ENCODE results near the gene TMEM272.

The TMEM272 gene

DNA sequence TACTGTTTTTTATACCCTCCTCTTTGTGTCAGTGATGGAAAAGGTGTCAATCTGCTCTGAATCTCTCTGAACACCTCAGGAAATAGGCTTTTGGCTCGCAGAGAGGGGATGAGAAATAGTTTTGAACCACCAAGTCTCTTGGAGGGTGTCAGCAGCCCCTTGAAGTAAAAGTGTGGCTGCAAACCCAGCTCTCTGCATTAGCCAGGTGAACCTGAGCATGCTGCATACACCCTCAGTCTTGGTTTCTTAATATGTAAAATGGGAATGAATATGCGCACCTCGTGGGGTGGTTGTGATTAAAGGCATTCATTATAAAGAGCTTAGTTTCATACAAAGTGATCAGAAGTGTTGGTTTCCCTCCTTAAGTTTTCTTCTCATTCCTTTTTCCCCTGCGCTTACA lies 39.7 kb downstream of the TMEM272 start:
- DNase-seq (ENCODE audit: low read depth), result no peak

DNA sequence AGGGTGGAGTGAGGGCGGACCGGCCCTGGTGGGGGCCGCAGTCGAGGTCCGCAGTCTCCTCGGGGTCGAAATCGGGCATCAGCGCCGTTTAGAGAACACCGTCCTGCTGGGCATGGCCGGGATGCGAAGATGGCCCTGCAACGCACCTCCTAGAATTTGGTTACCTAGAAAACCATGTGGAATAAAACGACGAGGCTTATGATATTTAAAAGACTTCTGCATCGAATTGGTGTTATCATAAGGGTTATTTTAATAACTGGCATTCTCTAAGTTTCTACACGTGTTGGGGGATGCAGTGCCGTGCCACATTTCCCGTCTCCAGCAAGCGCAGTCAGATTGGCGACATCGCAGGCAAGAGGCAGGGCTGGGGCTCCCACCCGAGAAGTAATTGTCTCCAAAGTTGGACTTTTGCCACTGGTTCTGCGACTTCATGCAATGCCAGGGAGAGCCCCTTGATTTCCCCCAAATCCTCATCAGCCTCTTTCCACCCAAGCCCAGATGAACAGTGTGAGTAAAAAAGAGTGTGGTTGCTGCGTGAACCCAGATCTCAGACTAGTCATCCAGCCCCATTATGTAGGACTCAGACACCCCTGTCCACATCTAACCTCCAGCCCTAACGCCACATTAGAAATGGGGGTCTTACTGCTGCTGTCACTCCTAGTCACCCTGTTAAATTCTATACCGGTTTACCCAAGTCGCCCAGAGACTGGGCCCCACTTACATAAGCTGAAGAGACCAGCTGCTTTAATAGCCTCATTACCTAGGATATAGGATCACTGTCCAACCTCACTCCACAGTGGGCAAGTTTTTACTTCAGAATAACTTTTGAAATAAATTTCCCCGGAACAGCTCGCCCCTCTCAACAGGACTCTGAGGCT lies 40.4 kb downstream of the TMEM272 start:
- no peak for DNase-seq (ENCODE audit: low read depth)

DNA sequence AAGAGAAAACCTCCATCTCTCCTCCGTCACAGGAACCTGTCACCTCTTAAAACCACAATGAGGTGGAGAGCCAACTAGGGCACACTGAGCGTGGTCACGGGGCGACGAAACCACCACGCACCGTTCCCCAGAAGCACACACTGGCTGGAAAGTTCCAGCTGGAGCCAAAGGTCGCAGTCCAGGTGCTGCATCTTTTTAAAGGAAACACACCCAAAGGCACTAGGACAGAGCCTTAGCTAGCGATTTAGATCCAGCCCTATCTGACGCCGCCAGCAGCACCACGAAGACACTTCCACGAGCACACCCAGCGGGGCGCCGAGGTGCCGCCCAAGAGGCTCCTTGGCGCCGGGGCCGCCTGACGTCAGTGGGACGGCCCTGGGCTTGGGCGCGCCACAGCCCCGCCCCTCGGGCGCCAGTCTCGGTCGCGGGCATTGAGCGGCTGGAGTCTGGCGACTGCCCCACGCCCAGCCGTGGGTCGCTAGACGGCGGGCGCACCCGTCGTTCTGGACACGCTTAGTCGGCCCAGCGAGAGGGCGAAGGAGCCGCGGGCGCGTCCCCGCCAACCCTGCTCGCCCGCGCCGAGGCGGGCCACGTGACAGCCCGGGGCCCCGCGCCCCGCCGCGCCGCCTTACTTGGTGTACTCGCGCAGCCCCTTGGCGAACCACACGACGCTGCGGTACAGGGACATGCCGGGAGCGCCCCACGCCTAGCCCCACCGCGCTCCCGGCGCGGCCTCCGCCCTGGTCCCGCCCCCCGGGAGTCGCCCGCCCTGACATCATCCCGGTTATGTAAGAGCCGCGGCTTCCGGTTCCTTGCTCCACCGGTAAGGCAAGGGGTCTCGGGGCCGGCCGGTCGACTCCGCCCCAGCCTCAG lies 41.3 kb downstream of the TMEM272 start, which contains the start of gene DHRS12:
Gene DHRS12 (minus strand): TSS at position 742 of the 873 bp plus-strand sequence. CDS start 4,504 bp downstream, outside the sequence.
- DNase-seq (ENCODE audit: low read depth), result peak; percentile 87

DNA sequence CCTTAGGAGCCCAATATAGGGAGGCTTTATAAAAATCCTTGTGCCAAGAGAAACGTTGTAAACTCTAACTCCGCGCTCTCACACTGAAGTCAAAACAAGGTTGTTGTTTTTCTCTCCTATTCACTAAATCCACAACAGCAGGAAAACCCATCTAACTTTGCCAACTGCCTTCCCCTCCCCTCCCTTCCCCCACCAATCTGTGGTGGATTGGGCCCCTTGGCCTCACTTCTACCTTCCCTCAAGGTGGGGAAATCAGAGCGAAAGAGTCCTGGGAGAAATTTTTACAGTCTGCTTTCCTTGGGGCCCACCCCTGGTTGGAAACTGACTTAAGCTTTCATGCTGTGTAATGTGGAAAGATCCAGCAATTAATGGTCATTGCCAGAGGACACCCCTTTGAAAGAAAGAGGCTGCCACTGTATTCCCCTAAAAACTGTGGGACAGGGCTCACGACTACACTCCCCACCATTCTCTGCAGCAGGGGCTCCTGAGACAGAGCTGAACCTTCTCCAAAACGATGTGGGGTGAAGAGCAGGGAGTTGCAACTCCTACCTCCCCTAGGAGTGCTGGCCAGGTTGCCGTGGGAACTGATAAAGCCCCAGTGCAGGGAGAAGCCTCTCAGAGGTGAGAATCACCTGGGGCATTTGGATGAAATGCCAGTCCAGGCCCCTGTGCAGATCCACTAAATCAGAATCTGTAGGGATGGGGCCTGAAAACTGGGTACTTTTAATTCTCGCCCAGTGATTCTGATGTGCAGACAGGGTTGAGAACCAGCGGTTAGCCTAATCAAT lies 42.2 kb downstream of the TMEM272 start:
- DNase-seq (ENCODE audit: low read depth), result no peak

DNA sequence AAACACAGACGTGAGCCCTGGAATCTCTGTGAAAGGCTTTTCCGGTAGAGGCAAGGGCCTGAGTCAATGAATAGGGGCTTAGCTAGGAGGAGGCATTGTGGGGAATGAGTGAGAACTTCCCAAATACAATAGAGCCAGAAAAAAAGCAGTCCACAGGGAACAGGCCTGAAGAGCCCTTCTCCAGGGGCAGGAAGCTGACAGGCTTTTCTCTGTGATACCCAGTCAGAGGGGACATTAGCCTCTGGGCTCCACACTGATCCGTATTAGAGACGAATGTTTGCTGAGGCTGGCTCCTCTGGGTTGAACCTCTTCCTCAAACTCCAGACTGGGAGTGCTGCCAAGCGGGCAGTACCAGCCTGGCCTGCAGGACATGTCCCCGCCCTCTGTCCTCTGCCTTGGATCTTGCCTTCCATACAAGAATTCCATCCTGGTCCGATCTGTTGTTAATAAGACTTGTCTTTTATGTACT lies 43.3 kb downstream of the TMEM272 start:
- DNase-seq (ENCODE audit: low read depth), result no peak

DNA sequence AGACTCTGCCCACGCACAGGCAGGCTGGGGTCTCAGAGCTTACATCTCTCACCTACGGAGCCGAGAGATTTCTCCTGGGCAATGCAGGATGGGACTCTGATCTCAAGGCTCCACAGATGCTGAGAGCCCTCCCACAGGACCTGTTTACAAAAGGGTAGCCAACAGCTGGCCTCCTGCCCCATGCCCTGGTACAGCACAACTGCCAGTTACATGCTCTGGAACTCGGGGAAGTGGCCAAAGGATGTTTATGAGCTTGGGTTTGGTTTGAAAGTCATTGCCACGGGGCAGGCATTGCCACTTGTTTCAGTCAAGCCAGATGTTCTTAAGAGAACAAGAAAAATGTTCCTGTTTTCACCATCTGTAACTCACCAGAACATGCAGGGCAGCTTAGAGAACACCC lies 44.5 kb downstream of the TMEM272 start:
- DNase-seq (ENCODE audit: low read depth), result no peak

DNA sequence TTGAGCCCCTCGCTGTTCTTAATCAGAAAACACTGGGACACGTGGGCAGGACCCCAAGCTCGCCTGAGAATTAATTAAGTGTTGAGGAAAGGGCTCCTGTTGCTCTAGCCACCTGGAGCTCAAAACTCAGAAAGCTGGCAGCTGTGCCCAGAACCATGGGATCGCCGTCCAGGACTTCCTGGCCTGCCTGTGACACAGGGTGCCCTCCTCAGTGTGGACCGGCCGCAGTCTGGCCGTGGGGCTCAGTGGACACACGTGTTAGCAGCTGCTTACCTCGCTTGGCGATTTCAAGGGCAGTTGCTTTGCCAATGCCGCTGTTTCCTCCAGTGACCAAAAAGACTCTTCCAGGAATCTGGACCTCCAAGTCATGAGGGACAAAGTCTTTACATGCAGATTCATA lies 45.7 kb downstream of the TMEM272 start:
- no peak for DNase-seq (ENCODE audit: low read depth)

DNA sequence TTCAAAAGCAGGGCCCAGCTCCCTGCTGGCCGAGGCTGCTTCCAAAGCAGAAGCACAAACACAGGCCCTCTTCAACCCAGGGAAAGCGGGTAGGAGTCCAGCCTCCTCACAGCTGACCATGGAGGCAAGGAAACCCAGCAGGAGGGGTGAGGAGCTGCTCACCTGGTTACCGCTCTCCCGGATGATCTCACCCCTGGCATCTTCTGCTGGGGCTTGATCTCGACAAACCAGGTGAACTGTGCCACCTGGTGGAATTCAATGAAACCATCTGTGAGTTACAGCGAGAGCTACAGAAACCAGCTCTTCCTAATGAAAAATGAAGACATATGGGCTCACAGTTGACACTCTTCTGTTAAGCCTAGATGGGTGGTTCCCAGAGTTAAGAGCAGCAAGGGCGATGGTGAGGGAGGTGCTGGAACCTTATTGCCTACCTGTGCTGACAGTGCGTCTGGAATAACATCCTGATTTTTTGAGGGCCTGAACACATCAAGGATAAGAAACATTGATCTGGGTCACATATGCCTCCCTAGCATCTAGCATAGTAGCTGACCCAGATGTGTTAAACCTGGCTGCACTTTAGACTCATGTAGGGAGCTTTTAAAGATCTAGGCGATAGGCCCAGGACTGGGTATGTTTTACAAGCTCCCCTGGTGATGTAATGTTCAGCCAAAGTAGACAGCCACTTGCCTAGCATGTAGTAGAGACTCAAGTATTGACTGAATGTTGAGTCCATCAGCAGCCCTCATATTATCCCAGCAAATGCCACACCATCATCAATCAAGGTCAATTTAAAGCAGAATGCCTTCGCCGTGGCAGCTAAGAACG lies 47.1 kb downstream of the TMEM272 start:
- peak; percentile 64 for DNase-seq (ENCODE audit: low read depth)

DNA sequence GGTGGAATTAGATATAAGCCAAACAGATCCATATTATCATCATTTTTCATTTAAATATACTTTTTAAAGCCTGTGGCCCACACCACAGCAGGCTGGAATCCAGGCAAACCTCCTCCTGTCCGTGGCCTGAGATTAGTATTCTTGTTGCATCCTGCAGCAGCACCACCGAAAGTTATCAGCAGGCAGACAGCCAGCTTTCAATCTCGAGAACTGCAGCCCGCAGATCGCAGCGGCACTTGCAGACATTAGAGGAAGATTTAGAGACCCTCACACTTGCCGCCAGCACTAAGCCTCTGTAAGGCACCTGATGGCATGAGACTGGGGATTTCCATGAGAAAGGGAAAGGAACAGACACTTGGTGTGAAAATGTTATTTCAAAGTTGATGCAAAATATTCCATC lies 48.4 kb downstream of the TMEM272 start:
- no peak for DNase-seq (ENCODE audit: low read depth)

DNA sequence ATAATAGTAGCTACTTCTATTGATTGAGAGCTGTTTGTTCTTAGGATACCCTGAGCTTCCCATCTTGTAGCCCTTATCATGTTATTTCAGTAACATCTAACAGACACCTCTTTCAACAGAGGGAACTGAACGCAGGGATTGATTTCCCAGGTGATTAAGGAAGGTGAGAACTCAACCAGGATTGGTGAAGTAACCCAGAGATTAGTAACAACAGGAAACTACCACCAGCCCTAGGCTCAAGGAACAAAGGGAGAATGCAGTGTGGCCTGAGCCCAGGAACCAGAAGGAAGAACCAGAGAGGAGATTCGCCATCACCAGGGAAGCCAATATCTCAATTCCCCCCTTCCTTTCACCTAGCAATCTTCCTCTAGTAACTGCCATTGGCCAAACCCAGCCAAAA lies 49.6 kb downstream of the TMEM272 start:
- no peak for DNase-seq (ENCODE audit: low read depth)

DNA sequence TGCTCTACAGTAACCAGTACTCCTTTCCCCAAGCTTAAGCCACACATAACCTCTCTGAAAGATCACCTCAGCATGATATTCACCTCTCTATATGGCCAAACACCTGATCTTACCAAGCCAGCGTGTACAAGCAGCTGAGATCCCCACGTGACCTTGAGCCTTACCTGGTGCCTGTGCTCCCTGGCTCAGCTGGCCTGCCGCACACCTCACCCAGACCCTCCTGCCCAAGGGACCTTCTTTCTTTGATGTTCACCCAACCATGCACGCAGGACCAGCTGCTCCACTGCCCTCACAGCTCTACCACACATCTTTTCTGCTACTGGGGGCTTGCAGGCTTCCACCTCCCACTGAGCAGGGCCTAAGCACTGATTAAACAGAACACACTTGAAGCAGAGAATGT lies 50.0 kb downstream of the TMEM272 start:
- DNase-seq (ENCODE audit: low read depth), result no peak

DNA sequence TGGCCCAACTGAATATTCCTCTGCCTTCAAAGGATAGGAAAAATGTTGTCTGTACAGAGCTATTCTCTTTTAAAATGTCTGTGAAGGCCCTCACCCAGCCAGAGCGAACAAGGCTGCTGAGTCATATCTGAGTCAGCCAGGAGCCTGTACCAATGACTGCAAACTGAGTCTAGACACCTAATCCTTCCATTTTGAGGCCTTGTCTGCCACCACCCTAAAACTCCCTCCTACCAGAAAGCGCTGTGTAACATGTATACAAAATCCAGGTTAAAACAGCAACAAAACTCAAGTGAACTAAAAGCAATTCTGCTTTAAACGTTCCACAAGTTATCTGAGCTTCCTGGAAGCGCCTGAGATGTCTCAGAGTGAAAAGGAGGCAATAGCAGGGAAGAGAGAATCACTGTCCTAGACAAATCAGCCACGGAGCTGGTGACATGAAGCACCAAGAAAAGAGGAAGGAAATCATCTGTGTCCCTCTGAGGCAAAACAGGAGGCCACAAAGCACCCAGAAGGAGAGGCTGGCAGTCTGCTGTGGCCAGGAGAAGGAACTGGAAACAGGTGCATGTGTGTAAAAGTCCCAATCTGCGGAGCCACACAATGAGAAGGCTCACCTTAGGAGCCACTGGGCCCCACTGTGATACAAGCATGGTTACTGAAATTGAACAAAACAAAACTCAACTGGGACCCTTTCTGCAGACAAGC lies 51.3 kb downstream of the TMEM272 start:
- peak; percentile 87 for DNase-seq (ENCODE audit: low read depth)

DNA sequence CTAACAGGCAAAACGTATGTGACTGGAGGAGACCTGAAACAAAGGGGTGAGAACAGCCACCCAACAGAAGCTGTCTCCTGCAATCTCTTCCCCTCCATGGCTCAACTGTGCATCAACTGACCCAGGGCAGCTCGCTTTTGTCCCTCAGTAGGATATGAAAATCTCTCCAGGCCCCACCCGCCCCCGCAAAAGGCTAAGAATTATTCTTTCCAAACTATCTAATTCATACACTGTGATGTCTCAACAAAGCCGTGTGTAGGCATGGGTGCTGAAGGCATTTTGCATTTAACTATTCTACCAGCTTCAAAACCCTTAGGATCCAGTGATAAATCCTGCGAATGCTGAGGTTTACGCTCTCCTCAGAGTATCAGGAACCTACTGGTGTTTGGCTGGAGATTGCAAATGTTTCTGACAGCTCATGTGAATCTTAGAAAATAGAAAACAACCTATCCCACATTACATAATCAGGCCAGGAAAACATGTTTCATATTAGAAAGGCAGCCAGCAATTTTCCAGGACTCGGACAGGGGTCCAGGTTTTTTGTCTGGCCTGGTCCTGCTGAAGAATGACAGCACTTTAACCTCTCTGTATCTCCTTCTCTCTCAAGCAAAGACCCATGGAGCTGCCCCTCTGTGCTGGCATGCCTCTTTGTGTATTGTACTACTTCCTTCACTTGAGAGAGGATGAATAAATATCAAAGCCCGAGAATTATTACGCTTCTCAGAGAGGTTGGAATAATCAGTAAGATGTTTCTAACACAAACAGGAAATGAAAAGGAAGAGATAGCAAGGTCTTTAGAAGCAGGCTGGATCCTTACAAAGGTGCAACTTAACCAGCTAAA lies 58.3 kb downstream of the TMEM272 start:
- DNase-seq (ENCODE audit: low read depth), result no peak

DNA sequence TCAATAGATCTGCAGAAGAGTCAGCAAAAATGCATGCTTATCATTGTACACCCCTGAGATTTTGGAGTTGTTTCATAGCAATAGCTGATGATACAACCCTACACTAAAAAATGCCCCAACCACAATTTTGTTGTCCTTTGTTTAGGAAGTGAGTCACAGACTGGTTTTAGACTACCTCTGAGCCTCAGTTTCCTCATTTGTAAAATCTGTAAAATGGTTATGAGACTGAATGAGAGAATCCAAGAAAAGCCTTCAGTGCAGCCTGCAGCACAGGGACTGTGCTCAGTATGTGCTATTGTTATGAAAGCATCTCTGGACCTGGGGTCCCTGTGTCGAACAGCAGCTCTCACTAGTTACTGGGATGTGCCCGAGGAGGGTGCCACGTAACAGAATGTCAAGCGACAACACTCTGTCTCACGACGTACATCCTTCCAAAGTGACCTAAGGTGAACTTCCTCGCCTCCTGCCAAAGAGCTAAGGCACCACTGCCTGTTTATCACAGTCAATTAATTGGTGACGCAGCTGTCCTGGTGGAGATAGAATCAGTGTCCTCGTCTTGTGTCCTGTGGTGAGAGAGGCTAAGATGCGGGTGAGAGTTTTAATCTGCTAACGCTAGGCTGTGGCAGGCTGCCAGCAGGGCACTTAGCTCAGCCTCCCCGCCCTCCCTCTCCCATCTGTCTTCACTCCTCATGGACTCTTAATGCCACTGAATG lies 59.1 kb downstream of the TMEM272 start:
- DNase-seq (ENCODE audit: low read depth), result peak; percentile 55

DNA sequence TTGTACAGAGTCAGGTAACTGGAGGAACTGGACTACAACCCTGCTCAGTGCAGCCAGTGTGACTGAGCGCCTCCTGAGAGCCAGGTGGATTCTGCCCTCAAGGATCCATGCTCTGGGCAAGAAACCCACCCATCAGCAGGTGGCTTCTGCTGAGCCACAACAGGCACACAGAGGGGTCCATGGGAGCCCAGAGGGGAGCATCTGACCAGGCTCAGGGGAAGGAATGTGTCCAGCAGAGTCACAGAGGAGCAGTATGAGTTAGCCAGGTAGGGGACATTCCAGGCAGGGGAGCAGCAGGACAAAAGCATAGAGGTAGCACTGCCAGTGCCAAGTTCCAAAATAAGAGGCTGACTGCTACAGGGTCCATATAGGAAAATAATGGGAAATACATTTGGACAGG lies 60.9 kb downstream of the TMEM272 start:
- no peak for DNase-seq (ENCODE audit: low read depth)

DNA sequence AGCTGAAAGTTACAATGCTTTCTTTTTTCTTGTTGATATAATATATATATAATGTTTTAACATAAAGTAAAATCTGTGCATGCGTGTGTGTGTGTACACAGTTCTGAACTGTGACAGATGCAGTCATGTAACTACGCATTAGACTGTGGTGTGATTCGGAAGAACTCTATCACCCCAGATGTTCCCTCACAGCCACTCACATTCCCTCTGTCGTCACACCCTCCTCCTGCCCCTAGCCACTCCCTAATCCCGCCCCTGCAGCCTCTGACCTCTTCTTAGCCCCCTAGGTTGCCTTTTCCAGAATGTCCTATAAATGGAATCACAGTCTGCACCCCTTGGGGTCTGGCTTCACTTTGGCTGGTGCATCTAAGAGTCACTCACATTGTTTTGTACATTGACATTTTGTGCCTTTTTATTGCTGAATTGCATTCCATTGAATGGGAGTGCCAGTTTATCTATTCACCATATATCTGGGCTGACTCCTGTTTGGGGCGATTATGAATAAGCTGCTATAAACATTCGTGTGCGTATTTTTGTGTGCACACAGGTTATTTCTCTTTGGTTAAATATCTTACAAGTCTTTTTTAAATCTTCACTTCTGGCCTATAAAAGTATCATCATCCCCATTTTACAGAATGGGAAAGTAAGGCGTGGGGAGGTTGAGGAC lies 61.4 kb downstream of the TMEM272 start:
- DNase-seq (ENCODE audit: low read depth), result no peak

DNA sequence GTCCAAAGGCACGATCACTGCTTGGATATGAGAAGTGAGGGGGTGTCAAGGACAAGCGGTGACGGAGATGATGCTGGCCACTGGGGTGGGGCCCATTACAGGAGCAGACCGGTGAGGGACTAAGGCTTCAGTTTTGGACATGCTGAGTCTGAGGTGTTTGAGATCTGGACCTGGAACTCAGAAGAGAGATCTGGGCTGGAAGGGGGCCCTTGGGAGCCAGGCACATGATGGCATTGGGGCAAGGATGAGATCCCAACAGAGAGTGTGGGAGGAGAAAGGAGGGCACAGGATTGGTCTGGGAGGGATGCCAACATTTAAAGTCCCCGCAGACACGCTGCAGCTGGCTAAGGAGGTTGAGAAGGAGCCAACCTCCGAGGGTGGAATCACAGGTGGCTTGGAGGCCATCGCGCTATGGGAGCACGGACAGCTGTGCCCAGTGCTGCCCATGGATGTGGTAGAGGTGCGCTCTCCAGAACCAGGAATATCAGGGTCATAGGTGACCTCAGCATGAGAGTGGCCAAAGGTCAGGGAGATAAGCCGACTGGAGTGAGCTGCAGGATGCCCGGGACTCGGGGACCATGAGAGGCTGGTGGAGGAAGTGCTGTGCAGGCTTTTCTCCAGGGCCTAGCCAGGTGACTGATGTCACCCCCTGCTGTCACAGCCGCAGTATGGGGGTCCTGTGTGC lies 62.8 kb downstream of the TMEM272 start:
- no peak for DNase-seq (ENCODE audit: low read depth)
